H1 (cell line): ENCODE measurements around the gene SCG5.

Experiments
- CEBPB ChIP-seq: IDR thresholded peaks from 2 replicates; pipeline ENCODE4 v1.6.1; 2012; ENCODE audit warnings: low read depth, low read length
- EZH2 ChIP-seq: fragments of 200-600 bp; sonication (generic); IDR thresholded peaks from 2 replicates; pipeline ENCODE4 v1.7.1; 2012; ENCODE audit warnings: low read depth, mild to moderate bottlenecking, moderate library complexity, low read length, inconsistent platforms; ENCODE audit not compliant: severe bottlenecking
- POLR2A ChIP-seq, 2 experiments: IDR thresholded peaks; 1 replicate in 1 of 2; 2 replicates in 1 of 2; pipeline ENCODE4 v1.6.1; 2011; ENCODE audit warnings: low read depth in 2 of 2, low read length in 2 of 2, mild to moderate bottlenecking in 2 of 2; ENCODE audit errors: control extremely low read depth in 1 of 2
- POLR2AphosphoS5 ChIP-seq: IDR thresholded peaks from 2 replicates; pipeline ENCODE4 v1.6.1; 2011; ENCODE audit warnings: low read depth, low read length
- SIX5 ChIP-seq: IDR thresholded peaks from 2 replicates; pipeline ENCODE4 v1.6.1; 2011; ENCODE audit warnings: mild to moderate bottlenecking, low read depth, low read length
- SUZ12 ChIP-seq: fragments of 200-600 bp; sonication (generic); IDR thresholded peaks from 2 replicates; pipeline ENCODE4 v1.6.1; 2012; ENCODE audit warnings: mild to moderate bottlenecking, inconsistent platforms, low read length, moderate library complexity, mixed read lengths
- TAF1 ChIP-seq: IDR thresholded peaks from 2 replicates; pipeline ENCODE4 v1.6.1; 2011; ENCODE audit warnings: mild to moderate bottlenecking, low read depth, low read length
- TBP ChIP-seq: IDR thresholded peaks from 2 replicates; pipeline ENCODE4 v1.6.1; 2011; ENCODE audit warnings: low read depth, low read length, improper control_type of control experiment
- TF ChIP-seq, protein P1 (sequence below), 3 experiments: IDR thresholded peaks; 1 replicate in 2 of 3; 2 replicates in 1 of 3; pipeline versions ENCODE4 v1.5.1 to v1.6.1; 2011; ENCODE audit warnings: low read length in 3 of 3, mild to moderate bottlenecking in 3 of 3, inconsistent platforms in 2 of 3, low read depth in 1 of 3, moderate library complexity in 1 of 3; ENCODE audit not compliant: insufficient read depth in 1 of 3; ENCODE audit errors: control extremely low read depth in 1 of 3
- TF ChIP-seq, protein P2 (sequence below): IDR thresholded peaks from 2 replicates; pipeline ENCODE4 v1.6.1; 2011; ENCODE audit warnings: low read length, improper control_type of control experiment

DNA sequence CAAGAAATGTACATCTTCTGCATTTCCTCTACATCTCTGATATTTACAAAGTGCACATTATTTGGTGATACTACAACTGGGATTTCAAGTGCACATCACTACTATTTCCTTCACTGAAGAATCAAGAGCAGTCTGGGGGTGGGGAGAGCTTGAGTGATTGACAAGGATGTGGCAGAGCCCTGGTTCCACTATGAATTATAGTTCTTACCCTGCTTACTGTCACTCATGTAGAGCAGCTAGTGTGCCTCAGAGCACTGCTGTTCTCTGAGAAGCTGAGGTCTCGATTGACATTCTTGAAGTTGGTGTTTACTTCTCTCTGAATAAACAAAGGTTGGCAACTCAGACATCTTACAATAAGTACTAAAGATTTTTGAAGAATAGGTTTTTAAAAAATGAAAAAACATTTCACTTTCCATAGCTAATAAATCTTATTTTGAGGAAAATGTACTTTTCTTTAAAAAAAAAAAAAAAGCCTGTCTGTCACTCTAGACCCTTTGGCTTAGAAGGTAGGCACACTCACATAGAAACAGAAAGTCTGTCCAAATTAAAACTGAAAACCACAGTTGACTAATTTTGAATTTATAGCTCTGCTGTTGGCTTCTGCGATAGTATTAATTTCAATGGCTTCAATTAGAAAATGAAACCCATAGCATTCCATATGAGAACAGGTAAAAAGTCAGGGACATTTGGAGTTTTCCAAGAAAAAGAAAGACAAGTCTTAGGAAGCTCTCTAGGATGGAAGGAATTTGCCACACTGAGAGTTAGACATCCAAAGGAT lies 81.8 kb downstream of the SCG5 start:
- TF ChIP-seq, protein P1, sequence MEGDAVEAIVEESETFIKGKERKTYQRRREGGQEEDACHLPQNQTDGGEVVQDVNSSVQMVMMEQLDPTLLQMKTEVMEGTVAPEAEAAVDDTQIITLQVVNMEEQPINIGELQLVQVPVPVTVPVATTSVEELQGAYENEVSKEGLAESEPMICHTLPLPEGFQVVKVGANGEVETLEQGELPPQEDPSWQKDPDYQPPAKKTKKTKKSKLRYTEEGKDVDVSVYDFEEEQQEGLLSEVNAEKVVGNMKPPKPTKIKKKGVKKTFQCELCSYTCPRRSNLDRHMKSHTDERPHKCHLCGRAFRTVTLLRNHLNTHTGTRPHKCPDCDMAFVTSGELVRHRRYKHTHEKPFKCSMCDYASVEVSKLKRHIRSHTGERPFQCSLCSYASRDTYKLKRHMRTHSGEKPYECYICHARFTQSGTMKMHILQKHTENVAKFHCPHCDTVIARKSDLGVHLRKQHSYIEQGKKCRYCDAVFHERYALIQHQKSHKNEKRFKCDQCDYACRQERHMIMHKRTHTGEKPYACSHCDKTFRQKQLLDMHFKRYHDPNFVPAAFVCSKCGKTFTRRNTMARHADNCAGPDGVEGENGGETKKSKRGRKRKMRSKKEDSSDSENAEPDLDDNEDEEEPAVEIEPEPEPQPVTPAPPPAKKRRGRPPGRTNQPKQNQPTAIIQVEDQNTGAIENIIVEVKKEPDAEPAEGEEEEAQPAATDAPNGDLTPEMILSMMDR (IDR thresholded peaks at IDR 0.05; ENCODE audit: control extremely low read depth in 1 of 3, insufficient read depth in 1 of 3, low read depth in 1 of 3, low read length in 3 of 3) = no peak
- TF ChIP-seq CEBPB (no peak), SIX5 (no peak), TBP (no peak), TAF1 (no peak), POLR2A (IDR thresholded peaks at IDR 0.05; ENCODE audit: control extremely low read depth in 1 of 2, low read depth in 2 of 2, low read length in 2 of 2) (no peak), SUZ12 (no peak), EZH2 (no peak), POLR2AphosphoS5 (no peak)
- TF ChIP-seq, protein P2, sequence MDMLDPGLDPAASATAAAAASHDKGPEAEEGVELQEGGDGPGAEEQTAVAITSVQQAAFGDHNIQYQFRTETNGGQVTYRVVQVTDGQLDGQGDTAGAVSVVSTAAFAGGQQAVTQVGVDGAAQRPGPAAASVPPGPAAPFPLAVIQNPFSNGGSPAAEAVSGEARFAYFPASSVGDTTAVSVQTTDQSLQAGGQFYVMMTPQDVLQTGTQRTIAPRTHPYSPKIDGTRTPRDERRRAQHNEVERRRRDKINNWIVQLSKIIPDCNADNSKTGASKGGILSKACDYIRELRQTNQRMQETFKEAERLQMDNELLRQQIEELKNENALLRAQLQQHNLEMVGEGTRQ = no peak
